ENCODE measurements around the gene ZNF536.

GRCh38 chr19:30555075-30555790 lies 183.0 kb downstream of the ZNF536 start:
- TF ChIP-seq POLR2A (IDR thresholded peaks at IDR 0.05) (no peak), CTCF (IDR thresholded peaks at IDR 0.05) (no peak)
